BLaER1 treated with 17β-estradiol and CSF1 and Interleukin-3, amounts not matched to agents 10 nM and 100 nM (cell line): Measurements from ENCODE around the gene NKX1-1.
A peak's percentile ranks its signal among the peaks of the same experiment; 100 is the strongest.

Experiments
- H3K27ac ChIP-seq, 11 experiments: shearing (Covaris generic); formaldehyde crosslinking; 2 replicates each; pipeline ENCODE4 v1.8.1; 2022
- H3K27me3 ChIP-seq, 11 experiments: shearing (Covaris generic); formaldehyde crosslinking; 2 replicates each; pipeline ENCODE4 v1.8.1; 2022
- H3K36me3 ChIP-seq, 11 experiments: shearing (Covaris generic); formaldehyde crosslinking; 2 replicates each; pipeline ENCODE4 v1.8.1; 2022
- H3K4me1 ChIP-seq, 10 experiments: shearing (Covaris generic); formaldehyde crosslinking; 2 replicates each; pipeline ENCODE4 v1.8.1; 2022
- H3K4me2 ChIP-seq, 11 experiments: shearing (Covaris generic); formaldehyde crosslinking; 2 replicates each; pipeline ENCODE4 v1.8.1; 2022
- H3K4me3 ChIP-seq, 10 experiments: shearing (Covaris generic); formaldehyde crosslinking; 2 replicates each; pipeline ENCODE4 v1.8.1; 2022
- H3K9ac ChIP-seq, 11 experiments: shearing (Covaris generic); formaldehyde crosslinking; 2 replicates each; pipeline ENCODE4 v1.8.1; 2022
- H3K9me3 ChIP-seq, 11 experiments: shearing (Covaris generic); formaldehyde crosslinking; replicated peaks in 1 of 11; 2 replicates each; pipeline ENCODE4 v1.8.1; 2022
- H4K20me1 ChIP-seq, 11 experiments: shearing (Covaris generic); formaldehyde crosslinking; 2 replicates each; pipeline ENCODE4 v1.8.1; 2022
- Cebpa-rat ChIP-seq, 11 experiments: shearing (Covaris generic); IDR thresholded peaks; 2 replicates each; pipeline ENCODE4 v1.8.1; 2022

The NKX1-1 gene

GRCh38 chr4:1367936-1368289, 38.3 kb downstream of the NKX1-1 start:
- no peaks in the 10 kb centered on the region for H3K27me3 ChIP-seq
- H3K36me3 ChIP-seq = peaks cover 0 to 43% (median 0%) of the 10 kb centered on the region in 11 experiments; a peak in 7 of 22 replicates
- no peak overlapping the region for H3K4me3 ChIP-seq
- H4K20me1 ChIP-seq = peaks cover 0 to 47% (median 3%) of the 10 kb centered on the region in 11 experiments; a peak in 7 of 22 replicates
- peaks cover 4 to 11% (median 8%) of the 10 kb centered on the region in 11 experiments; a peak in 17 of 22 replicates for H3K9me3 ChIP-seq
- no peak for TF ChIP-seq Cebpa-rat (IDR thresholded peaks at IDR 0.05)
- H3K27ac ChIP-seq = no peak overlapping the region
- H3K9ac ChIP-seq = no peak overlapping the region; a peak in 1 of 22 replicates
- no peak overlapping the region for H3K4me2 ChIP-seq
- H3K4me1 ChIP-seq = peaks cover 0 to 28% (median 25%) of the 10 kb centered on the region in 10 experiments; a peak in 17 of 20 replicates

GRCh38 chr4:1367230-1367935, 38.9 kb downstream of the NKX1-1 start:
- Histone ChIP-seq H3K4me3 (no peak overlapping the region), H3K4me1 (peaks cover 0 to 28% (median 25%) of the 10 kb centered on the region in 10 experiments; a peak in 17 of 20 replicates), H3K9ac (no peak overlapping the region; a peak in 1 of 22 replicates), H3K27me3 (no peaks in the 10 kb centered on the region), H3K9me3 (peaks cover 0 to 6% (median 2%) of the 10 kb centered on the region in 11 experiments; a peak in 12 of 22 replicates), H3K4me2 (peak overlapping the region in 2 of 11 experiments; percentile 68 to 81; a peak in 3 of 22 replicates), H3K36me3 (peaks cover 0 to 37% (median 0%) of the 10 kb centered on the region in 11 experiments; a peak in 6 of 22 replicates), H3K27ac (no peak overlapping the region), H4K20me1 (peaks cover 0 to 52% (median 4%) of the 10 kb centered on the region in 11 experiments; a peak in 8 of 22 replicates)
- TF ChIP-seq Cebpa-rat (IDR thresholded peaks at IDR 0.05) = no peak

GRCh38 chr4:1366371-1367229, 39.6 kb downstream of the NKX1-1 start:
- Histone ChIP-seq H3K4me2 (peak overlapping the region in 9 of 11 experiments; percentile 7 to 81 (median 63); a peak in 14 of 22 replicates), H4K20me1 (peaks cover 0 to 57% (median 6%) of the 10 kb centered on the region in 11 experiments; a peak in 8 of 22 replicates), H3K36me3 (peaks cover 0 to 31% (median 0%) of the 10 kb centered on the region in 11 experiments; a peak in 5 of 22 replicates), H3K27me3 (no peaks in the 10 kb centered on the region), H3K27ac (no peak overlapping the region), H3K4me3 (no peak overlapping the region), H3K4me1 (peaks cover 0 to 28% (median 25%) of the 10 kb centered on the region in 10 experiments; a peak in 17 of 20 replicates), H3K9me3 (no peaks in the 10 kb centered on the region), H3K9ac (peak overlapping the region in 4 of 11 experiments; percentile 1 to 34 (median 19); a peak in 5 of 22 replicates)
- no peak for TF ChIP-seq Cebpa-rat (IDR thresholded peaks at IDR 0.05)

GRCh38 chr4:1365271-1366178, 40.7 kb downstream of the NKX1-1 start:
- peaks cover 0 to 63% (median 6%) of the 10 kb centered on the region in 11 experiments; a peak in 8 of 22 replicates for H4K20me1 ChIP-seq
- H3K36me3 ChIP-seq = peaks cover 0 to 20% (median 0%) of the 10 kb centered on the region in 11 experiments; a peak in 4 of 22 replicates
- H3K9ac ChIP-seq = peak overlapping the region in 4 of 11 experiments; percentile 15 to 34 (median 19); a peak in 4 of 22 replicates
- no peak overlapping the region for H3K4me3 ChIP-seq
- peak overlapping the region in 9 of 11 experiments; percentile 7 to 81 (median 63); a peak in 16 of 22 replicates for H3K4me2 ChIP-seq
- peaks cover 0 to 34% (median 28%) of the 10 kb centered on the region in 10 experiments; a peak in 17 of 20 replicates for H3K4me1 ChIP-seq
- no peak overlapping the region for H3K27ac ChIP-seq
- TF ChIP-seq Cebpa-rat (IDR thresholded peaks at IDR 0.05) = no peak
- H3K9me3 ChIP-seq = no peaks in the 10 kb centered on the region
- no peaks in the 10 kb centered on the region for H3K27me3 ChIP-seq

DNA sequence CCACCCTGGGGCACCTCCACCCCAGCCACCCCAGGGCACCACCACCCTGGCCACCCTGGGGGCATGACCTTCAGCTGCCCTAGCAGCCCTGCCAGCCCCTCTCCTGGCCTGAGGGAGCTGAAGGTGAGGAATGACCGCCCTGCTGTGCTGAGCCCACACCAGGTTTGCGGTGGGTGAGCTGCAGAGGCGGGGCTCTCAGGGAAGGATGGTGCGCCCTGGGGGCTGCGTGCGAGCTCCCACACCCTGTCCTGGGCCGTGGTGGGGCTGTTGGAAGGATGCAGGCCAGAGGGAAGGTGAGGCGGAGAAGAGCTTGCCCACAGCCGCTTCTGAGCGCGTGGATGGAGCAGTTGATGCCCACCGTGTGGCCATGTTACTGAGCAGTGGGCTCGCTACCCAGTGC, 41.5 kb downstream of the NKX1-1 start:
- Histone ChIP-seq H3K27me3 (no peaks in the 10 kb centered on the region), H3K36me3 (peaks cover 0 to 18% (median 0%) of the 10 kb centered on the region in 11 experiments; a peak in 3 of 22 replicates), H4K20me1 (peaks cover 0 to 67% (median 8%) of the 10 kb centered on the region in 11 experiments; a peak in 10 of 22 replicates), H3K9ac (0 out of 22 replicates have a peak overlapping the region, but pooled peaks of 1 of the 11 experiments have one; percentile 15), H3K9me3 (no peaks in the 10 kb centered on the region), H3K27ac (no peak overlapping the region), H3K4me3 (no peak overlapping the region), H3K4me2 (peak overlapping the region in 3 of 11 experiments; percentile 7 to 81 (median 9); a peak in 2 of 22 replicates), H3K4me1 (peaks cover 0 to 42% (median 36%) of the 10 kb centered on the region in 10 experiments; a peak in 17 of 20 replicates)
- no peak for TF ChIP-seq Cebpa-rat (IDR thresholded peaks at IDR 0.05)

GRCh38 chr4:1364217-1364616, 42.0 kb downstream of the NKX1-1 start:
- H3K27ac ChIP-seq = no peak overlapping the region

DNA sequence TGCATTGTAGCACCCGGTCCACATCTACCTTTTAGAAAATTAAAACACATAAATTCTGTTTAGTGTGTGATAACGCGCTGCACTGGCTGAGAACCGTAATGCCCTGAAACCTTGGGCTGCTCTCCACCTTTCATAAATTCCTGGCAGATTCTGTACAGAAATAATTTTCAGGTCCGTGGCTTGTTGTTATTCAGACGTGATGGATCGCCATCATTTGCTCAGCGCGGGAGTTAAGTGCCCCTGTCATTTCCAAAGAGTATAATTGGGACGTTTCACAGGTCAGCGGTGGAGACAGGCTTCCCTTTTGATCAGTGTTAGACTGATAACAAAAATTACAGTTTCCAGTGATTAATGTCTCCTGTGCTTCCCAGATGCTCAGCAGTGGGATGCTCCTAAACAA, 42.7 kb downstream of the NKX1-1 start:
- Histone ChIP-seq H3K4me3 (no peak overlapping the region), H3K9me3 (no peaks in the 10 kb centered on the region), H3K4me2 (no peak overlapping the region), H3K36me3 (peaks cover 0 to 19% (median 0%) of the 10 kb centered on the region in 11 experiments; a peak in 3 of 22 replicates), H3K27ac (no peak overlapping the region), H3K4me1 (peaks cover 0 to 55% (median 48%) of the 10 kb centered on the region in 10 experiments; a peak in 18 of 20 replicates), H3K9ac (no peak overlapping the region), H3K27me3 (peaks cover 0 to 4% (median 0%) of the 10 kb centered on the region in 11 experiments; a peak in 1 of 22 replicates), H4K20me1 (peaks cover 0 to 59% (median 9%) of the 10 kb centered on the region in 11 experiments; a peak in 10 of 22 replicates)
- TF ChIP-seq Cebpa-rat (IDR thresholded peaks at IDR 0.05) = no peak

More at GRCh38 chr4:1364217-1364616, 42.0 kb downstream of the NKX1-1 start:
- Histone ChIP-seq H3K9me3 (no peaks in the 10 kb centered on the region), H3K27me3 (0 out of 22 replicates have a peak, but pooled peaks cover 0 to 4% (median 0%) of the 10 kb centered on the region in 11 experiments), H3K4me3 (no peak overlapping the region), H3K9ac (no peak overlapping the region), H3K4me2 (no peak overlapping the region; a peak in 1 of 22 replicates), H4K20me1 (peaks cover 0 to 66% (median 9%) of the 10 kb centered on the region in 11 experiments; a peak in 10 of 22 replicates), H3K36me3 (peaks cover 0 to 18% (median 0%) of the 10 kb centered on the region in 11 experiments; a peak in 3 of 22 replicates), H3K4me1 (peaks cover 0 to 48% (median 41%) of the 10 kb centered on the region in 10 experiments; a peak in 17 of 20 replicates)
- TF ChIP-seq Cebpa-rat (IDR thresholded peaks at IDR 0.05) = no peak
